ENCODE results near the gene CADM3.

The CADM3 gene

DNA sequence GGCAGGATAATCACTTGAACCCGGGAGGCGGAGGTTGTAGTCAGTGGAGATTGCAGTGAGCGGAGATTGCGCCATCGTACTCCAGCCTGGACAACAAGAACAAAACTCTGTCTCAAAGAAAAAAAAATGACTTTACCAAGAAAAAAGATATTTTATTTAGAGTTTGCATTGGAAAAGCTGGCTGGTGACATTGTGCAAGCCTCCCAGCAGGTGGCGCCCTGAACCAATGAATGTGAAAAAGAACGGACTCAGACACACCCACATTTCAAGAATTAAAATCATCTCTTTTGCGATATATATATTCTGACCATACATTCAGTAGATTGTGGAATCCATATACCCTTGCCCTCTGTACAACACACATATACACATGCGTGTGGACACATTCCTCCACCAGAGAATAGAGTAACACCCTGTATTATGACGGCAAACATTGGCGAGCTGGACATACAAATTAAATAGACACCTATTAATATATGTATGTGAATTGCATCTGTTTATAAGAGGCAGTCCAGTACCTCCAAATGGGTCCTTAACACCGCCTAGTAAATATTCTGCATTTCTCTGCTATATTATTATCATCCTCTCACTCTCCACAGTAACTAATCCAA is 39.0 kb upstream of the CADM3 start:
- ATAC-seq (ENCODE audit: insufficient read depth, low read depth) = 0 out of 3 replicates have a peak, but pooled peaks have one; percentile 47
- TF ChIP-seq EZH2 (IDR thresholded peaks at IDR 0.05; ENCODE audit: borderline replicate concordance, low read depth, low read length, severe bottlenecking) = no peak
- TF ChIP-seq, protein P1, sequence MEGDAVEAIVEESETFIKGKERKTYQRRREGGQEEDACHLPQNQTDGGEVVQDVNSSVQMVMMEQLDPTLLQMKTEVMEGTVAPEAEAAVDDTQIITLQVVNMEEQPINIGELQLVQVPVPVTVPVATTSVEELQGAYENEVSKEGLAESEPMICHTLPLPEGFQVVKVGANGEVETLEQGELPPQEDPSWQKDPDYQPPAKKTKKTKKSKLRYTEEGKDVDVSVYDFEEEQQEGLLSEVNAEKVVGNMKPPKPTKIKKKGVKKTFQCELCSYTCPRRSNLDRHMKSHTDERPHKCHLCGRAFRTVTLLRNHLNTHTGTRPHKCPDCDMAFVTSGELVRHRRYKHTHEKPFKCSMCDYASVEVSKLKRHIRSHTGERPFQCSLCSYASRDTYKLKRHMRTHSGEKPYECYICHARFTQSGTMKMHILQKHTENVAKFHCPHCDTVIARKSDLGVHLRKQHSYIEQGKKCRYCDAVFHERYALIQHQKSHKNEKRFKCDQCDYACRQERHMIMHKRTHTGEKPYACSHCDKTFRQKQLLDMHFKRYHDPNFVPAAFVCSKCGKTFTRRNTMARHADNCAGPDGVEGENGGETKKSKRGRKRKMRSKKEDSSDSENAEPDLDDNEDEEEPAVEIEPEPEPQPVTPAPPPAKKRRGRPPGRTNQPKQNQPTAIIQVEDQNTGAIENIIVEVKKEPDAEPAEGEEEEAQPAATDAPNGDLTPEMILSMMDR (IDR thresholded peaks at IDR 0.05; ENCODE audit: borderline replicate concordance, extremely low read depth, low read length, poor library complexity, severe bottlenecking) = peak; percentile 94
- H3K9me3 ChIP-seq (ENCODE audit: insufficient read depth, low read length, severe bottlenecking) = no peaks in the 10 kb centered on the region

DNA sequence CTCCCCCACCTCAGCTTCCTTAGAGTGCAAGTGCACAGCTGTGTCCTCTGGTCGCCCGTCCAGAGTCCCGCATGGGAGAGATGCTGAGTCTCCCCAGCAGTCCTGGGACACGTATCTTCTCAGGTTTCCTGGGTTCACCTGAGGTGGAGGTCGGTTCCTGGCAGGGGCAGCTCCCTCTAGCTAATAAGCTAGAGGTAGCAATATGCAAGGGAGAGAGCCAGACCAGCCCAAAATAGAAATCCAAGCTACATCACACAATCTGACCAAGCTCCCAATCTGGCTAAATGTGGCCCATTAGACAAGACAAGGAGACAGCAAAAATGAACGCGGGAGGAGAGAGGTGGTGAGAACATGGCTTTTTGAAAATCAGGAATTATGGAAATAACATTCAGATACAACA is 30.9 kb upstream of the CADM3 start:
- Histone ChIP-seq H3K4me1 (ENCODE audit: insufficient read depth, low read length) (no peaks in the 10 kb centered on the region), H3K27me3 (ENCODE audit: insufficient read depth, low read length, poor library complexity) (peaks cover 26% of the 10 kb centered on the region), H4K20me1 (ENCODE audit: insufficient read depth, low read length) (no peaks in the 10 kb centered on the region), H3K9me3 (ENCODE audit: insufficient read depth, low read length, severe bottlenecking) (no peaks in the 10 kb centered on the region), H3K79me2 (ENCODE audit: insufficient read depth, low read length) (no peaks in the 10 kb centered on the region), H3K4me3 (ENCODE audit: low read depth in 1 of 2, low read length in 2 of 2) (no peak overlapping the region), H3K36me3 (ENCODE audit: insufficient read depth, low read length) (no peaks in the 10 kb centered on the region), H3K4me2 (ENCODE audit: insufficient read depth, low read length) (no peak overlapping the region), H2AFZ (ENCODE audit: low read depth, low read length) (no peak overlapping the region), H3K9ac (ENCODE audit: low read depth, low read length) (no peak overlapping the region), H3K27ac (ENCODE audit: low read length) (no peak overlapping the region)
- ATAC-seq (ENCODE audit: insufficient read depth, low read depth) (no peak), DNase-seq (no peak)
- TF ChIP-seq, protein P1 (IDR thresholded peaks at IDR 0.05; ENCODE audit: borderline replicate concordance, extremely low read depth, low read length, poor library complexity, severe bottlenecking) = no peak
- TF ChIP-seq EZH2 (IDR thresholded peaks at IDR 0.05; ENCODE audit: borderline replicate concordance, low read depth, low read length, severe bottlenecking) = peak; percentile 3

More for the DNA sequence above, 39.0 kb upstream of the CADM3 start:
- DNase-seq = peak; percentile 63
- Histone ChIP-seq H3K4me3 (ENCODE audit: low read depth in 1 of 2, low read length in 2 of 2) (no peak overlapping the region), H3K36me3 (ENCODE audit: insufficient read depth, low read length) (no peaks in the 10 kb centered on the region), H3K4me2 (ENCODE audit: insufficient read depth, low read length) (no peak overlapping the region), H3K27ac (ENCODE audit: low read length) (no peak overlapping the region), H4K20me1 (ENCODE audit: insufficient read depth, low read length) (no peaks in the 10 kb centered on the region), H3K4me1 (ENCODE audit: insufficient read depth, low read length) (no peaks in the 10 kb centered on the region), H3K9ac (ENCODE audit: low read depth, low read length) (no peak overlapping the region), H3K79me2 (ENCODE audit: insufficient read depth, low read length) (no peaks in the 10 kb centered on the region), H3K27me3 (ENCODE audit: insufficient read depth, low read length, poor library complexity) (peaks cover 15% of the 10 kb centered on the region), H2AFZ (ENCODE audit: low read depth, low read length) (no peak overlapping the region)

DNA sequence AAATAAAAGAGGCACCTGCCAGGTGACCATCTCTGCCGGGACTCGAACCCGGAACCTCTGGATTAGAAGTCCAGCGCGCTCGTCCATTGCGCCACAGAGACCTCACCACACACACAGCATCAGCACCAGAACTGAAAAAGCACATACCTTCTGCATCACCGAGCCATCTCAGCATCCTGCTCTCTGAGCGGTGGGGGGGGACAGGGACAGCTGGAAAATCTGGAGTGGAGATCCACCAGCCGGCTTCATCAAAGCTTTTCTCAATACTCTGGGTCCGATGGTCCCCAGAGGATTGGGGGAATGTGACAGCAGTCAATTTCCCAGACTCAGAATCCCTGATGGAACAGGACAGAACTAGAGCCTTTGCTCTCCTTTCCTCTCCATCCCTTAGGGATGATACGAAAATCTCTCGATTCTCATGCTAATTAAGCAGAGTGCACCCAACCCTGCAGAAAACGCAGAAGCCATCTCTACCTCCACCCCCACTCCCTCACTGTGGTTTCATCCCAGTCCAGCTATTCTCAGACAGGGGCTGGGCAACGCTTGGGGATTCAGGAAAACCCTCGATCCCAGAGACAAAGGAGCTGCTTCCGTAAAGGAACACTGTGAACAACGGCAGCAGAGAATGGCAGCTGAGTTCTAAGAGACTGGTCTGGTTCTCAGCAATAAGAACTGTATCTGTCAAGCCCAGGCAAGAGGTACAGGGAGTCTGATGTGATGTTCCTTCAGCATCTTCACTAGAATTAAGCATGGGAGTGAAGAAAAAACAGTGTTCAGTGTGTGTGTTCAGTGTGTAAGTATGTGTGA is 29.6 kb upstream of the CADM3 start:
- Histone ChIP-seq H2AFZ (ENCODE audit: low read depth, low read length) (no peak overlapping the region), H3K9me3 (ENCODE audit: insufficient read depth, low read length, severe bottlenecking) (no peaks in the 10 kb centered on the region), H3K79me2 (ENCODE audit: insufficient read depth, low read length) (no peaks in the 10 kb centered on the region), H3K36me3 (ENCODE audit: insufficient read depth, low read length) (no peaks in the 10 kb centered on the region), H3K4me3 (ENCODE audit: low read depth in 1 of 2, low read length in 2 of 2) (no peak overlapping the region), H4K20me1 (ENCODE audit: insufficient read depth, low read length) (no peaks in the 10 kb centered on the region), H3K27me3 (ENCODE audit: insufficient read depth, low read length, poor library complexity) (peaks cover 26% of the 10 kb centered on the region), H3K9ac (ENCODE audit: low read depth, low read length) (no peak overlapping the region), H3K27ac (ENCODE audit: low read length) (no peak overlapping the region), H3K4me2 (ENCODE audit: insufficient read depth, low read length) (no peak overlapping the region), H3K4me1 (ENCODE audit: insufficient read depth, low read length) (no peaks in the 10 kb centered on the region)
- ATAC-seq (ENCODE audit: insufficient read depth, low read depth) = no peak
- DNase-seq = no peak
- TF ChIP-seq, protein P1 (IDR thresholded peaks at IDR 0.05; ENCODE audit: borderline replicate concordance, extremely low read depth, low read length, poor library complexity, severe bottlenecking) = no peak
- no peak for TF ChIP-seq EZH2 (IDR thresholded peaks at IDR 0.05; ENCODE audit: borderline replicate concordance, low read depth, low read length, severe bottlenecking)
